GM21717 (cell line): ENCODE measurements around the gene BRD3.

Experiments
- ATAC-seq: cut with Tn5 transposase; IDR thresholded peaks from one replicate; pipeline ENCODE4 v1.9.1; 2021; ENCODE audit warnings: mild to moderate bottlenecking, moderate library complexity; ENCODE audit not compliant: unreplicated experiment

BRD3 gene

GRCh38 chr9:134055981-134056461, 11.8 kb downstream of the BRD3 start:
- no peak for ATAC-seq

GRCh38 chr9:134054891-134055811, 12.7 kb downstream of the BRD3 start:
- no peak for ATAC-seq

- ATAC-seq, result no peak
These were observed 13.7 kb downstream of the BRD3 start for GRCh38 chr9:134053941-134054761.

- ATAC-seq, result no peak
These were observed 14.4 kb downstream of the BRD3 start for GRCh38 chr9:134053401-134053871.

- ATAC-seq, result no peak
These were observed 14.9 kb downstream of the BRD3 start for GRCh38 chr9:134052941-134053340.

GRCh38 chr9:134052491-134052890, 15.3 kb downstream of the BRD3 start:
- no peak for ATAC-seq

GRCh38 chr9:134051319-134051718, 16.5 kb downstream of the BRD3 start:
- ATAC-seq, result no peak

GRCh38 chr9:134050726-134051125, 17.1 kb downstream of the BRD3 start:
- no peak for ATAC-seq

- no peak for ATAC-seq
These were observed 17.8 kb downstream of the BRD3 start for GRCh38 chr9:134049772-134050588.

- no peak for ATAC-seq
These were observed 18.6 kb downstream of the BRD3 start for GRCh38 chr9:134049236-134049635.

GRCh38 chr9:134048582-134048968, 19.3 kb downstream of the BRD3 start:
- no peak for ATAC-seq

GRCh38 chr9:134047868-134048581, 19.8 kb downstream of the BRD3 start:
- no peak for ATAC-seq

GRCh38 chr9:134046894-134047681, 20.7 kb downstream of the BRD3 start:
- ATAC-seq, result no peak

- no peak for ATAC-seq
These were observed 21.8 kb downstream of the BRD3 start for GRCh38 chr9:134045841-134046544.

GRCh38 chr9:134044944-134045343, 22.9 kb downstream of the BRD3 start:
- ATAC-seq, result no peak

GRCh38 chr9:134043531-134043988, 24.3 kb downstream of the BRD3 start:
- no peak for ATAC-seq

GRCh38 chr9:134041649-134041962, 26.2 kb downstream of the BRD3 start:
- no peak for ATAC-seq

- ATAC-seq, result no peak
These were observed 26.8 kb downstream of the BRD3 start for GRCh38 chr9:134040781-134041648.
